OCI-M2 (cell line): ENCODE results near the gene CD226.
"Not testable (repeated sequence)": the region's sequence is repeated elsewhere in the genome, so short reads cannot be mapped to it uniquely, and the experiment has no call there.

Experiments
- DNase-seq: peaks from one replicate; lab custom pipeline; 2025; ENCODE audit not compliant: unreplicated experiment; lab: John Stamatoyannopoulos, UW

Gene CD226

GRCh38 chr18:69916412-69916811, 31.3 kb downstream of the CD226 start:
- DNase-seq, result no peak

DNA sequence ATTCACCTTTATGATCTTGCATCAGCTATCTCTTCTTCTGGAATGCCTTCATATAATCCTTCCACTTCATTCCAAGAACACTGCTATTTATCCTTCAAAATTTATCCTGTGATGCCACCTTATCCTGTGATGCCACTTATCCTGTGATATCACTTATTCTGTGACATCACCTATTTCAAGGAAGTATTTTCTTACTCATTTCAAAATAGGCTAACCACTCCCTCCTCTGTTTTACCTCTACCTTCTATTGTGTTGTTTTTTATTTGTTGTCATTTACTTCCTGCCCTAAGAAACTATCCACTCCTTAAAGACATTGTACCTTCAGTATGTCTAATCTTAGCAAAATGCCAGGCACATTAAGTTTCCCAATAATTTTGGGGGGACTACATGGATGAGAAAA, 38.8 kb downstream of the CD226 start:
- no peak for DNase-seq

DNA sequence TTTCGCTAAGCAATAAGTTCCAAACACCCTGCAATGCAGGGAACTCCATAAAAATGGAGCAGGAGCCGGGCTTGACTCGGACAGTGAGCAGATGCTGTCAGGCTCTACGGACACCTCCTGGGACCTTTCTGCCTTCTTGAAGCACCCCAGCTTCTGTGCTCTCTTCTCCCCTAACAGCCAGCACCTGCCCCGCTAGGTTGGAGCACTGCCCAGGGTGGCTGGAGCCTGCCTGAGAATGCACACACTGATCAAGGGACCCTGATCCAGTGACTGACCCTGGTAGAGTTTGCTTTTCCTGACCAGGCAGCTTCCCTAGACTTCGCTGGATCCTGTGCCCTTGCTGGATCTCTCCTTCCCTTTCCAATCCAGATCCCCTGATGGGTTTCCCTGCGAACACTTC, 40.9 kb downstream of the CD226 start:
- DNase-seq, result no peak

DNA sequence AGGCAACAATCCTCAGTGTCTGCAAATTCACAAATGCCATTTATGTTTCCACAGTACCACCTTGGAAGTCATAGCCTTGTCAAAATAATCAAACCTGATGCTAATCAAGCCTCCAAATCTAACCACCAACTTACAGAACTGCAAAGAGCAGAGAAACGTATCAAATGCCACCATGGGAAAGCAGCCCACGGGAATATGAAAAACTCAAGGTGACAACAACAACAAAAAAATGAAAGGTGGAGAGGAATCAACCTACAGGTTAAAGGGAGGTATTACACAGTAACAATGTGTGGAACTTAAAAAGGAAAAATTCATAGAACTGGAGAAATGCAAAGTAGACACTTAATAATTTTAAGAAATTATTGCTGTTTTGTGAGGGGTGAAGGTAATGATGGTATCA, 46.7 kb downstream of the CD226 start:
- DNase-seq, result no peak

DNA sequence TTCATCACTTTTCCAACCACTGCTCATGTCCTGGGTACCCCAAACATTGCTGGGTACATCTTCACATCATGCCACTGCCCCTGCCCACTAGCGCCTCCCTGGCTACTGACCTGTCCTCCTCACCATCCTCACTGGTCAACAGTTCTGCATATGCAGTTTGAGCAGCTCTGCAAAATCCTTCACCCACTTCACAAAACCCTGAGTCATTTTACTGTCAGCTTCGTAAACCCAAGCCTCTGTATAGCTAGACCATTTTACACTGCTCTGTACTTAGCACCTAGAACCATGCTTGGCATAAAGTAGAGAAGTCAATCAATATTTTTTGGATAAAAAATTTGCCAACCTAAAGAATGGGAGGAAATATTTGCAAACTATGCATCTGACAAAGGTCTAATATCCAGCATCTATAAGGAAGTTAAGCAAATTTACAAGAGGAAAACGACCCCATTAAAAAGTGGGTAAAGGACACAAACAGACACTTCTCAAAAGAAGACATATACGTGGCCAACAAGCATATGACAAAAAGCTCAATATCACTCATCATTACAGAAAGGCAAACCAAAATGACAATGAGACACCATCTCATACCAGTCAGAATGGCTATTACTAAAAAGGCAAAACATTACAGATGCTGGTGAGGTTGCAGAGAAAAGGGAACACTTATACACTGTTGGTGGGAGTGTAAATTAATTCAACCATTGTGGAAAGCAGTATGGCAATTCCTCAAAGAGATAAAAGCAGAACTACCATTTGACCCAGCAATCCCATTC, 48.3 kb downstream of the CD226 start:
- DNase-seq, result not testable (repeated sequence)

DNA sequence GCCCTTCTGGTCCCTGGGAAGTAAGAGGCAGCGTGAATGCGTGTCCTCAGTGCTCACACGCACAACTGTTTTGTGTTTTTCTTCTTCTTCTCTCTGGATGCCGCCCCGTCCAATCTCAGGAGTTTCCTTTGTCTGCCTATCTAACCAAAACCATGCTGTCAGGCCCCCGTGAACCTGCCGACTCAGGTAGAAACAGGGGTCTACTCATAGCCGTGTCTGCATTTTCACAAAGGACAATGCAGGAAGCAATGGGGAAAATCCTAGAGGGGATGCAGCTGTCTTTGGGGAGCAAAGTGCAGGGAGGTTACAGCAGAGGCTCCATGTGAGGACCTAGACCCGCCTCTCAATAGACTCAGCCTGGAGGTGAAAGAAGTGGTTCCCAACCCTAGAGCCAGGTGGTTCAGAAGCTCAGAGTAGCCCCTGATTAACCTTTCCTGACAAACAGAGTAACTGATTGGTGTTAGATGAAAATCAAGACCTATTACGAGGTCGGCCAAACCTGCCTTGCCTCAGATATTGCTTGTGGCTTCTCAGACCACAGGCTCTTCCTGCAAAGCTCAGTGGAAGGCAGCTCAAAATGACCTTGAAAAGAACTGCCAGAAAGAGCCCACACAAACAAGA, 49.3 kb downstream of the CD226 start:
- no peak for DNase-seq

DNA sequence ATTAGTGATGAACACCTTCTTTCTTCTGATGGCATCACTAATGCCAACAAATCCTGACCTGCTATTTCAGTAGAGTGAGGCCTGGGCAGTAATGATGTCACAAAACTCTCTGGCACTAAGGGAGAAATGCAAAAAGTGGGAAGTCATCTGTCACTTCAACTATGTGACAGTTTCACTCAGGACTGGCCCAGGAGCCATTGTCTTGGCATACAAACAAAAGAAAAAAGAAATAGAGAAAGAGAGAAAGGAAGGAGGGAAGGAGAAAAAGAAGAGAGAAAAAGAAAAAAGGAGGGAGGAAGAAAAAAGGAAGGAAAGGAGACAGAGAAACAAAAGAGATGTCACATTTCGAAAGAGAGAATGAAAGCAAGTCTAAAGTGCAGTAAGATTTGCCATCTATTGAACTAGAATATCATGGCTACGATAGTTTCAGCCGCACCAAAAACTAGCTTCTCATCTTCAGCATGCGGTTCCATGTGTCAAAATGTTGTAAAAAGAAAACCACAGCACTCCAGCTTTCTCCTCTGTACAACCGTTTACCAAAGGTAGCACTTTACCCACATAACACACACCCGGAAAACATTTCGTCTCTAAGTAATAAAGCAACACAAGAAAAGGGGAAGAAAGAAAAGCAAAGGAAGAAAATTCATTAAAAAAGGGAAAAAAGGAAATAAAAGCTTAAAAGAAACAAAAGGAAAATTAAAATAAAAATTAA, 50.1 kb downstream of the CD226 start:
- no peak for DNase-seq

DNA sequence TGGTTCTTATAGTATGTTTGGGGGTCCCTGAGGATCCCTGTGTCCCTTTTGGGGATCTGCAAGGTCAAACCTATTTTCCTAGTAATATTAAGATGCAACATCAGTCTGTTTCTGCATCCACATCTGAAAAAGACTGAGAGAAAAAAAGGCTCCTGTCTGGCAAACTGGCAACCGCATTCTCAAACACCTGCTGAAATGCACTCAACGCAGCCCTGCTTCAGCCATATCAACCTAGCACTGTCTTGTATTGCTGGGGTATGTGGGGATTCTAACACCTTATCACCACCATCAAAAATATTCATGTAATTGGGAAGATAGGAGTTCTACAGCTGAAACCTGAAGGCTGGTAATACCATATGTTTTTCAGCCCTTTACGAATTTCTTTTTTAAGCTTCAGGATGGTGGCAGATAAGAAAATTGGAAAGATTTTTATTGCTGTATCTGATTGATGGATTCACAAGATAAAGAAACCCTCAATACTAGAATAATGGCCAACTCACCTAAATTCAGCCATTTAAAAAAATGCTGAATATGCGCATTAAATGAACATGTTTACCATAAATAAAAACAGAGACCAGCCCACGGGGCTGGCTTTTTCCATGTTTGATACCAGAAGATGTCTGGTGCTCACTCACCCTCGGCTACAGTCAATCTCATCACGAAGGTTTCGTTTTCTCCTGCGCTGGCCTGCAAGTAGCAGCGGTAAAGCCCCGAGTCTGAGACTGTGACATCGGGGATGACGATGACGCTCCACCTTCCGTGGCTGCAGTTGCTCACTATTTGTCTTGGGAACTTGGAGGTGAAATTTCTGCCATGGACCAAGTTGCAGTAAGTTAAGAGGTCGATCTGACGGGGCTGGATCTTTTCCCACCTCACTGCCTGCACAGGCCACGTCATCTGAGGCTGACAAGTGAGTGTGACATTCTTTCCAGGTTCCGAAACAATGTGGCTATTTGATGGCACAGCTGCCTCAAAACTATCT, 52.3 kb downstream of the CD226 start:
- no peak for DNase-seq

DNA sequence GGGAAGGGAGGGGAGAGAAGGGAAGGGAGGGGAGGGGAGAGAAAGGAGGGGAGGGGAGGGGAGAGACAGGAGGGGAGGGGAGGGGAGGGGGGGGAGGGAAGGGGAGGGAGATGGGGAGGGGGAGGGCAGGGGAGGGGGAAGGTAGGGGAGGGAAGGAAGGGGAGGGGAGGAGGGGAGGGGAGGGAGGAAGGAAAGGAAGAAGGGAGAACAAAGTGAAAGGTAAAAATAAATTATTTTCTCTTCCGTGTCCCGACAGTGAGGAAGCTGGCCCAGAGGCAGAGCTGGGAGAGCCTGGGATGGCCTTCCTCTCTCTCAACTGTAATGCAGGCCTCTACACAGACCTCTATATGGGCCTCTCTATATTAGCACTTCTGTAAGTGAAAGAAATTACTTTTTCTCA, 53.2 kb downstream of the CD226 start:
- no peak for DNase-seq

DNA sequence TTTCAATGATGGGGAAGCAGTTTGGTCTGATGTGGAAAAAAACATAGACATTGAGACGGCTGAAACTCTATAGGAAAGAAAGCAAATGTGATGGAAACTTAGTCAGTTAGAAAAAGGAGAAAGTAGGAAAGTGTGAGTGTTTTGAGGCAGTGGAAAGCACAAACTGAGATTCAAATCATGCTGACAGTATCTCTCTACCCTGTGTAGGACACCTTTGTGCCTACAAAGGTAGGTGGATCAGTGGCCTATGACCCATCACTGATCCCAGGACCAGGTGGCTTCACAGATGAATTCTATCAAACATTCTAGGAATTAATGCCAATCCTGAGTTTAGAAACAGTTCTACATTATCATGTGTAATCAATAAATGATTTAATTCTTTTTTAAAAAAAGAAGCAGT, 57.1 kb downstream of the CD226 start:
- DNase-seq, result no peak

DNA sequence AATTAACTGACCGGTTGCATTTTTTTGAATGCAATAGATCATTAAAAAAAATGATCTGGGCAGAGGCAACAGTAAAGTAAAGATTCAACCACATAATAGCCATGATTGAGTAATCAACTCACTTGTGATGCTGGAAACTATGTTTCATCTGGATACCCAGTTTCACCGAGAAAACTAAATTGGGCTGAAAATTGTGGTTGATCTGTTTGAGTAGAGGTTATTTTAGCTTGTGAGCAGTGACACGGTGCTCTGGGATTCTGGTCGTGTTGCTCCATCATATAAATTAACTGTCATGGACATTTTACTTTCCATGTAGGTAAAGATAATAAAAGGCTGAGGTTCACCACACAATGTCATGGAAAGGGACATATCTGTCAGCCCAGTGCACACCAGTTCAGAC, 58.7 kb downstream of the CD226 start:
- DNase-seq, result no peak

GRCh38 chr18:69887256-69887655, 60.4 kb downstream of the CD226 start:
- no peak for DNase-seq

- DNase-seq, result no peak
Measured at GRCh38 chr18:69885841-69886531, 61.7 kb downstream of the CD226 start.

GRCh38 chr18:69885355-69885754, 62.3 kb downstream of the CD226 start:
- DNase-seq, result no peak

DNA sequence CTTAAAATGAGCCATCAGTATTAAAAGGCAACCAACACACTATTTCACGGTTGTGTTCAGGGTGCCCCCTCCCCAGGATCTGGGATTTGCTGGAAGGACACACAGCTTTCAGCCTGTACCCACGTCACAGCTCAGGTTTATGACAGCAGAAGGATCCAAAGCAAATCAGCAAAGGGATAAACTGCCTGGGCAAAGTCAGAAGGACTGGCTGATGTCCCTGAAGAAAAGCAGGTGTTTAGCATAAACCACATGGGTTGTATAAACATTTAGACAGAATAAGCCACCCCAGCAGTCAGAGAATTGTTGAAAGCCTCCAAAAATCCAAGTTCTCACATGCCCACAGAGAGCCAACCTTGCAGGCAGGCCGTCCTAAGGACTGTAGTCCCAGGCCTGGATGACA, 63.9 kb downstream of the CD226 start:
- DNase-seq, result no peak

- DNase-seq, result no peak
Measured at GRCh38 chr18:69882965-69883668, 64.6 kb downstream of the CD226 start.

DNA sequence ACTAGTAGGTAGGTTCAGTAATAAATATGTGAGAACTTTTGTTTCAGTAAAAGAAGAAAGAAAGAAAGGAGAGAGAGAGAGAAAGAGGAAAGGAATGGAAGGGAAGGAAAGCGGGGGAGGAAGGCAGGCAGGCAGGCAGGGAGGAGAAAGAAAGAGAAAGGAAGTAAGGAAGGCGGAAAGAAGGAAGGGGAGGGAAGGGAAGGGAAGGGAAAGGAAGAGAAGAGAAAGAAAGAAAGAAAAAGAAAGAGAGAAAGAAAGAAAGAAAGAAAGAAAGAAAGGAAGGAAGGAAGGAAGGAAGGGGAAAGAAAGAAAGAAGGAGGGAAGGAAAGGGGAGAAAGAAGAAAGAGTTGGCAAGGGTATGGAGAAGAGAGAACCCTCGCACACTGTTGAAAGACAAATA, 67.6 kb downstream of the CD226 start:
- DNase-seq, result no peak

GRCh38 chr18:69879051-69879450, 68.6 kb downstream of the CD226 start:
- DNase-seq, result not testable (repeated sequence)

DNA sequence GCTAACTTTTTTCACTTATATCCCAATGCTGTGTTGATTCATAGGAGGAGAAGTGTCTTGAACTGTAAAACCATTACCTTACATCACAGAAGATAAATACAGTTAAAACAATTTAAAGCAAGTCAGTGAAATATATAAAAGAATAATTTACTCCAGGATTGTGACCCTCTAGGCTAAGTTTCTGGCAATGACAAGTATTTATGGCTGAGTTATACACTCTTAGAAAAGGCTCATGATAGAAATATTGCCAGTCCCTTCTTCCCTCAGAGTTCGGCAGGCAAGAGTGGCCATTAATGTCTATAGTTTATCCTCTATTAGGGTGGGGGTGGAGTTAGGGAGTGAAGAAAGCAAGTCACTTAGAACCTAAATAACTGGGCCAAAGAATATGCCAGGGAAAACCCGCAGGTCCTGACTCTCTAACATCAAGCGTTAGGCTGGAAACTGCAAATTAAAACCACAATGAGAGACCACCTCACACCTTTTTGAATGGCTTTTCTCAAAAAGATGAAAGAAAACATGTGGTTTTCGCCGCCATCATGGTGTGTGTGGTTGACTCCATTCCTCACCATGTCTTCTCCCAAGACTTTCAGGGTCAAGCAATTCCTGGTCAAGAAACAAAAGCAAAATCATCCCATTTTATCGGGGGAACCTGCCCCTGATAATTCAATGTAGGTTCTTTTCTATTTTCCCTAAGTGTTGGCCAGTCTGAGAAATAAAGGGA, 69.3 kb downstream of the CD226 start:
- DNase-seq, result no peak
